HG02678 (cell line): ENCODE measurements around the gene BICRA.

Source experiments
- ATAC-seq: cut with Tn5 transposase; IDR thresholded peaks from one replicate; pipeline ENCODE4 v1.9.1; 2021; ENCODE audit warnings: mild to moderate bottlenecking, moderate library complexity; ENCODE audit not compliant: unreplicated experiment

The BICRA gene

GRCh38 chr19:47686679-47687450 is 77.9 kb downstream of the BICRA start:
- ATAC-seq: no peak

- ATAC-seq: no peak
These were observed 79.0 kb downstream of the BICRA start for GRCh38 chr19:47687906-47688305.

GRCh38 chr19:47691090-47691489 is 82.2 kb downstream of the BICRA start:
- no peak for ATAC-seq

GRCh38 chr19:47691782-47692181 is 82.8 kb downstream of the BICRA start:
- no peak for ATAC-seq

GRCh38 chr19:47693489-47693888 is 84.6 kb downstream of the BICRA start:
- ATAC-seq: no peak

GRCh38 chr19:47693903-47694302 is 85.0 kb downstream of the BICRA start:
- ATAC-seq: no peak

- no peak for ATAC-seq
These were observed 85.7 kb downstream of the BICRA start for GRCh38 chr19:47694466-47695273.

- ATAC-seq: no peak
These were observed 86.8 kb downstream of the BICRA start for GRCh38 chr19:47695533-47696262.

- no peak for ATAC-seq
These were observed 87.7 kb downstream of the BICRA start for GRCh38 chr19:47696635-47697034.

- ATAC-seq: no peak
These were observed 89.1 kb downstream of the BICRA start for GRCh38 chr19:47697863-47698609.

- ATAC-seq: no peak
These were observed 89.9 kb downstream of the BICRA start for GRCh38 chr19:47698631-47699359.

GRCh38 chr19:47699360-47699917 is 90.5 kb downstream of the BICRA start:
- no peak for ATAC-seq

- no peak for ATAC-seq
These were observed 92.2 kb downstream of the BICRA start for GRCh38 chr19:47700934-47701716.

GRCh38 chr19:47701717-47702552 is 93.0 kb downstream of the BICRA start:
- ATAC-seq: no peak

- ATAC-seq: no peak
These were observed 93.7 kb downstream of the BICRA start for GRCh38 chr19:47702671-47703070.

GRCh38 chr19:47703301-47703700 is 94.4 kb downstream of the BICRA start:
- ATAC-seq: no peak

- ATAC-seq: no peak
These were observed 95.1 kb downstream of the BICRA start for GRCh38 chr19:47704024-47704423.

GRCh38 chr19:47704656-47705055 is 95.7 kb downstream of the BICRA start:
- ATAC-seq: no peak
